HUDEP-2 (cell line): Measurements from ENCODE around the gene RPTOR.
"Not testable (repeated sequence)": the region's sequence is repeated elsewhere in the genome, so short reads cannot be mapped to it uniquely, and the experiment has no call there.

ENCODE experiments used
- DNase-seq, 76 experiments: peaks; one replicate each; lab custom pipeline; 2025; ENCODE audit not compliant: unreplicated experiment in 76 of 76; lab: John Stamatoyannopoulos, UW

RPTOR gene

DNA sequence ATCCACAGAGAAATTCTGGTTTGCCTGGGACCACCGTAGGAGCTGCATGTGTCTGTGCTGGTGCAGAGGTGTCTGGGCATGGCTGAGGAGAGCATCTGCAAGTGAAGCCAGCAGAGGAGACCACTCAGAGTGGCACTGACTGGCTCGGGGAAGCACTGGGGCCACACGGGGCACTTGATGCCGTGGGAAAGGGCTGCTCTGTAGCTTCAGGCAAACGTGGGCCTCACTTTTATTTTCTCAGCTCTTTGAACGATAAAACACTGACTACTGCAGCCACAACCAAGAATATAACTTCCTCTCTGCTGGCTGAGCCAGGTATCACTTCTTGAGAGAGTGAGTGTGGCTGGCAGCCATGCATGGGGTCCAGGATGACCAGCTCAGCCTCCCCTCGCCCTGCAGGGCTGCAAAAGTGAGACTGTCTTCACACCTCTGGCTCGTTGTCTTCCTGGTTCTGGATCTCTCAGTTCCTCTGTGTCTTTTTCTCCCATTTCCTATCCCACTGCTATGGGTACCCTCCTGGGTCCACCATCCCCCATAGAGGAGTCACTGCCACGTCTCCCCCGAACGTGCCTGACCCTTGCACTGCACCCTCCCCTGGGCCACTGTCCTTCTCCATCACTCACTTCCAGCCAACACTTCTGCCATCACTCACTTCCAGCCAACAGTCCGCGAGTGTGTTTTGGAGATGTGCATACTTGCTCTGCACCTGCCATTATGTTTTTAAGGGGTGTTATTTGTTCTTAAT is 245.6 kb downstream of the RPTOR start:
- DNase-seq: no peak

DNA sequence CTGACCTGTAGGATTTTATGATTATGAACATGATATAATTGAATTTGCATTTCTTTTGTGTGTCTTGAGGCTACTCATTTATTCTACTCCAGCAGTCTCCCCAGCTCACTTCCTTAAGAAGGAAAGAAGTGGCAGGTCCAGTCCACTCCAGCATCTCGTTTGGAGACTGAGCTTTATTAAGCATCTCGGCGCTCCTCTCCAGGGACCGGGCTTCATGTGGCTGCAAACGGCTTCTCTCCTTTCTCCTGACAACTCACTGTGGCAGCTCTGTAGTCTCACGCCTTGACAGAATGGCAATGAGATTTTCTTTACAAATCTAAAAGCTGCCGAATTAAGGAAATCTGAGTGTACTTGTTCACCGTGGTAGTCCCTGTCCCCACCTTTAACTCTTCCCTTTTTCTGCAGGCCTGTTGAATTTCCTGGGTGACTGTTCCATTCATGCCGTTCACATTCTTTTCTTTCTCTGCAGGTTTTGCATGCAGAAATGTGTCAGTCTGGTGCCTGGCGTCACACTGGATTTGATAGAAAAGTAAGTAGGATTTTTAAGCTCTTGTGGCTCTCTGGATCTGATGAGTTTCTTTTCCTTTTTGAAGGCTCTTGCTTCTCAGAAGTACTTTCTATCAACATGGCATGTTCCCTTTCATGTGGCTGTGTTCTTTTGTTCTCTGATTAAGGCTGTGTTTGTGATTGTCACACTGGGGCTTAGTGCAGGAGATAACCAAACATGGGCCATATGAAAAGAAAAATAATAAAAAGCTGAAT is 246.5 kb downstream of the RPTOR start:
- no peak for DNase-seq

- DNase-seq: no peak
Measured at GRCh38 chr17:80791758-80792284, 247.2 kb downstream of the RPTOR start.

DNA sequence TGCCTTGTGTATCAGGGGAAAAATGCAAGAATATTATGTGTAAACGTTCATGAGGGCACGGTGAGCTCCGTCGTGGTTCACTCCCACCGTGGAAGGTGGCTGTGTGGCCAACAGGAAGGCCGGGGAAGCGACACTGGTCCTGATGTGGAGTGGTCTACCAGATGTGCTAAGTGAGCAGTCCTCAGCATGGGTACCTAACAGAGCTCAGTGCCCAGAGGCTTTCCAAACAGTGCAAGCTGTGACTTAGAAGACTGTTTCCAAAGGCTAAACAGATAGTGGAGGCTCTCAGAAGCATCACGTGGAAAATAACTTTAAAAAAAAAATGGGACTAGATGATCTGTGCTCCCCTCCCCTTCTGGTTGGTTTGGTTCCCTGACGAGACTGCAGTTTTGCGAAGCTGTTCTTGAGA is 247.7 kb downstream of the RPTOR start:
- DNase-seq: no peak

DNA sequence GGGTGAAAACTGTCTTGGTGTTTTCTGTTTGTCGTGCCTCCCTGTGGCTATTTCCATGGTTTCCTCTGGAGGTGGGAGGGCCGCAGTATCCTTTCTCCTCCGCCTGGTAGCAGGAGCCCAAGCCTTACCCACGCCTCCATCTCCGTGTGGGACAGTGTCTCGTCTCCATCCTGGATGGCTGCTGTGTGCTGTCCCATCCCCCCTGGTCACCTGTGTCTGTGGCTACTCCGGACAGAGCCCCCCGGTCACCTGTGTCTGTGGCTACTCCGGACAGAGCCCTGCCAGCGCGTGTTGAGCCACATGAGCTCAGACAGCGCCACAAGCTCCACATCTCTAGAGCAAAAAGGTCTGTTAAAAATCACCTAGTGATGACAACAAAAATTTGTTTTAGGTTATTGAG is 248.8 kb downstream of the RPTOR start:
- no peak for DNase-seq

- no peak for DNase-seq
Measured at GRCh38 chr17:80793851-80794267, 249.2 kb downstream of the RPTOR start.

GRCh38 chr17:80794281-80795089 is 249.8 kb downstream of the RPTOR start:
- DNase-seq: no peak

DNA sequence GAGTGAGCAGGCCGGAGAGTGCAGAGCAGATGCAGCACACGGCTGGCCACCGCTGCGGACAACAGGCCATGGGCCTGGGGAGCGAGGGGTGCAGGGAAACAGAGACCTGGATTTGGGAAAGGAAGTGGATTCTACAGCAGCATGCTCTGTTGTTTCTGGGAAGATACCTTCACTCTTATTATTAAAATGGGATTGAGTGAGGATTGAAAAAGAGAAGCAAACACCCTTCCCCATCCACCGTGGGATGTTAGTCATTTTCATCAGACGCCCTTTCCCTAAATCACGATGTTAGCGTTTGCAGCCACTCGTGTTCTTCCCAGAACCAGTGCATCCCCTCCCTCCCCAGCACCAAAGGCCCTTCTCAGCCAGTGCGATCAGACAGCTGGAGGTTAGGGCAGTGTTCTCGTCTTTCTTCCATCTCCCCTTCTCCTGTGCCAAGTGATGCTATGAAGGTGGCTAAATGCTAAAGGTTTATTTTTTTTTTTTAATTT is 250.5 kb downstream of the RPTOR start:
- DNase-seq: no peak

DNA sequence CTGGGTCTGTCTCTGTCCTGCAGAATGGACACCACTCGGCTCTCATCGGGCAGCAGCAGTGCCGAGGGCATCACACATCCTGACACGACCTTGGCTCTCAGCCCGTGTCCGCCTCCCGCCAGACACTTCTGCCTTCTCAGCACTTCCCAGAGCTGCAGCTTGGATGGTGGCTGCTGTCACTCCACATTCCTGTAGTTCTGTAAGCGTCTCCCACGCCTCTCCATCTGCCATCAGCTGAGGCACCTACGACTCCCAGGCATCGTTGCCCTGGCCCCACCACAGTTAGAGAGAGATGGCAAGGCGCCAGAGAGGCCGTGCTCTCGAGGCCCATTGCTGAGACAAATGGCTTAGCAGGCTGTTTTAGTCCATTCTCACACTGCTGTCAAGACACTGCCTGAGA is 251.1 kb downstream of the RPTOR start:
- DNase-seq: no peak

GRCh38 chr17:80796430-80796861 is 251.8 kb downstream of the RPTOR start:
- peak in 4 of 76 experiments; percentile 5 to 28 (median 12) for DNase-seq

DNA sequence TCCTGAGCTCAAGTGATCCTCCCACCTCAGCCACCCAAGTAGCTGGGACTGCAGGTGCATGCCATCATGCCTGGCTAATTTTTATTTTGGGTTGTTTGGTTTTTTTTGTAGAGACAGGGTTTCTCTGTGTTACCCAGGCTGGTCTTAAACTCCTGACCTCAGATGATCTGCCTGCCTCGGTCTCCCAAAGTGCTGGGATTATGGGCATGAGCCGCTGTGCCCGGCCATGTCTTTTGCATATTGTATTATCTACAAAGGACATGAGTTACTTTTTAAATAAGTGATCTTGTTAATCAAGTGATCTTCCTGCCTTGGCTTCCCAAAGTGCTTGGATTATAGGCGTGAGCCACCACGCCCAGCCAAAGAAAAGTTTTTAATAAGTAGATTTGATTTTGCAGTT is 252.6 kb downstream of the RPTOR start:
- not testable (repeated sequence) for DNase-seq

DNA sequence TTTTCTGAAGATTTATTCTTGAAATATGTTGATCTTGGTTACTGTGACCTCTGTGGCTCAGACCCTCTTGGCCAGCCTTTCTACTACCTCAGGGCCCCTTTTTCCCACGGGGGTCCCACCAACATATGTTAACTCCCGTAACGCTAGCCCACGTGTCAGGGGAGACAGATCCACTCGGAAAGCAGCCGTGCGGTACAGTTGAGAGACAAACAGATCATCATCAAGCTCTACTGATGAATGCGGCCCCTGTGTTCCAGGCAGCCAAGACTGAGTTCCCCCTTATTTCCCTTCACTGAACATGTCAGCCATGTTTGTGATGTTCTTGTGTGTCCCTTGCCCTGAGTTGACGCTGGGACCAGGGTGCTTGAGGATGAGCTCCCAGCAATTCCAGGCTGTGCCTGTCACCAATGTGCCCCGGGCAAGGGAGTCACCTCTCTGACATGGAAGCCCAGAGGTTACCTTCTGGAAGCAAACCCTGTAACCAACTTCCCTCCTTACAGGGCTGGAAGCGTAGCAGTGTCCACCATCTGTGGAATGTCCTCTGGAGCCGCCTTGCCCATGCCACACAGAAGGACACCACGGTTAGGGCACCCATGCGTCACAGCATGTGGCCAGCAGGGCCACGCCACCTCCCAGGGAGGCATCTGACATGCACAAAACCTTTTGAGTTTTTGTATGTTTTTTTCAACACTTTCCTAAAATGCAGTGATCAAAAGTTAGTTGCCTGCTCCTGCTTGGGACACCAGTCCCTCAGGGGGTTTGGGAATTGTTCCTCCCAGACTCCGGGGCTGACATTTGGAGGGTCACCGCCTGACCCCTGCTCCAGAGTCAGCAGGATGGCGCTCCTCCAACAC is 253.3 kb downstream of the RPTOR start:
- no peak for DNase-seq

DNA sequence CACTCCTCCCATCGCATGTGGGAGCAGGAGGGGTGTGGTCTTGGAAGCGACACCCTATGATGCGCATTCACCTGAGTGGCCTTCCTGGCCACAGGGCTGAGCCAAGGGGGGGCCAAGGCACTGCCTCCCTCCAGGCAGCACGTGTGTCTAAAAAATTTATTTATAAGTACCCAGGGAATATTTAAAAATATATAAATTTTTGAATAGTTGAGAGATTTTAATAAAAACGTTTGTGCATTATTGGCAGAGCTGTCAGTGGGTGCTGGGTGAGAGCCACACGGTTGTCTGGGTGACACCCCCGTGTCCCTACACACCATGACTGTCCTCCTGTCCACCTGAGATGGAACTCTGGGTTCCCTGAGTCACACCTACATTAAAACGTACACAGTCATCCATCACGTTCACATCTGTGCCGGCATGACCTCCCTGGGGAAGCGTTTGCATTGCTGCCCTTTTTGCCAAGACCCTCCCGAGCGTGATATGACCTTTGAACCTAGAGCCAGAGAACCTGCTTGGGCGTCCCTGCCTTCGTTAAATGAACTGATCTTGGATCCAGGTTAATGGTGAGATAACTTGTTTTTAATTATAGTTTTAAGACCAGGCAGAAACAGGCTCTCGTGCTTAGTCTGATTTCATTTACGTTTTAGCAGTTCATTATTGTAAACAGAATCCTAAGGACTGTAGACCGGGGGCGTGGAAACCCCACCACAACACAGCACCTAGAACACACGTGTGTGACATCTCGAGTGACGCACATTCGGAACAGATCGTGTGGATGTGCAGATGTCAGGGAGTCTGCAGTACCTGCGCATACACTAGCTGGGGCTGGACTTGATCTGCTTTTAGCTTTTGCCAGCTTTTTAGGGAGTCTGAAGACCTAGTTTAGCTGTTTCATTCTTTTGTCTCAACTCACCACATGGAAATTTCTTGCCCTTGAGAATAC is 254.2 kb downstream of the RPTOR start:
- DNase-seq: peak in 1 of 76 experiments; percentile 7

GRCh38 chr17:80799538-80800480 is 255.2 kb downstream of the RPTOR start:
- no peak for DNase-seq

- DNase-seq: no peak
Measured at GRCh38 chr17:80800481-80801391, 256.1 kb downstream of the RPTOR start.

DNA sequence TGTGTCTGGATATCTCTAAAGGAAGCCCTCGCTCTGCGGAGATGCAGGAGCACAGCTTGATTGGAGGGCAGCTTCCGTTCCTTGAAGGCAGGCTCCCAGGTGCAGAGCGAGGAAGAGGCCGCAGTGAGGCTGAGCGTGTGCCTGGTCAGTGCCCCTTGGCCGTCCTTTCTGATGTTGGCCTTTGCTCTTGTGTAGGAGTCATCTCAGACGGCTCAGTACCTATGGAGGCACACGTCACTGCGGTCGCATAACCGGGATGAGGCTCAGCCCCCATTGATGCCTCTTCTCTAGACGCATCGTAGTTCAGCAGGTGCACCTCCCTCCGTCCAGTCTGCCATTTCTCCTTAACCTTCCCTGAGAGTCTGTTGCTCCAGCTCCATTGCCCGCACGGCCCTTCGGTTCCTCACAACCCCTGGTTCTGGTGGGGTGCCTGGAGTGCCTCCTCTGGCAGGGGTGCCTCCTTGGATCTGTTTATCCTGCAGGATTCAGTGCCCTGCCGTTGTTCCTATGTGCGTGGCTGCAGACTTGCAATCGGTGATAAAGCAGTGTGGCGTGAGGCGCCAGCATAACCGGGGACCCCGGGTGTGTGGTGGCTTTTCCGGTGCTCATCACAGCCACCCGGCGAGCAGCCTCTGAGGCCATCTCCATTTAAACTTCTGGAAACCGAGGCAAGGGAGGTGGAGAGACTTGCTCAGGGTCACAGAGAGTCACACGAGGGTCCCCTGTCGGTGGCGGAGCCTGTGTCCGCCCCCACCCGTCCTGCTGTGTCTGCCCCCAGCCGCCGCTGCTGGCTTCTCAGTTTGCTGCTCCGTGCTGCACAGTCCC is 258.2 kb downstream of the RPTOR start:
- no peak for DNase-seq
